Subcutaneous adipose tissue (tissue), 4 donors: ENCODE results near the gene AKIRIN2. TPM values are rescaled to one million over a fixed set of nuclear protein-coding genes. Genes with fewer than 3 reads are reported as not detected.

Source experiments
- CTCF ChIP-seq: fragments of 450-650 bp; IDR thresholded peaks from one replicate; pipeline ENCODE4 v1.5.1; 2016; ENCODE audit warnings: low read depth, mild to moderate bottlenecking, control low read depth, antibody characterized with exemption, moderate library complexity
- small RNA-seq: library from RNA; depleted of rRNA; stranded (forward); fragments of <200 nt; gene quantifications from one replicate; pipeline ENCODE3, GENCODE V24; 2016
- total RNA-seq, 4 donors: library from RNA; depleted of rRNA; stranded (reverse); fragments of >200 nt; gene quantifications; one replicate each; pipeline ENCODE4 v1.1.0, GENCODE V29; 2016

The AKIRIN2 gene
- total RNA-seq, 4 donors from 2014 or later: 19.0 to 39.3 (median 24.0) TPM

GRCh38 chr6:87636315-87636714 is 65.7 kb downstream of the AKIRIN2 start:
- no peak for TF ChIP-seq CTCF

- TF ChIP-seq CTCF: no peak
Observed at GRCh38 chr6:87633851-87634250, 68.2 kb downstream of the AKIRIN2 start.

- no peak for TF ChIP-seq CTCF
Observed at GRCh38 chr6:87630746-87631145, 71.3 kb downstream of the AKIRIN2 start.

- TF ChIP-seq CTCF: no peak
Observed at GRCh38 chr6:87628881-87629280, 73.2 kb downstream of the AKIRIN2 start.

- TF ChIP-seq CTCF: no peak
Observed at GRCh38 chr6:87628424-87628823, 73.6 kb downstream of the AKIRIN2 start.

Small RNAs within 50 kb of the gene (small RNA-seq; reads per million reads assigned to genes)
- gene RF01210: not detected

Other genes with a start within 250 kb of the AKIRIN2 start
- gene SLC35A1, start 229.3 kb downstream of the AKIRIN2 start, total RNA-seq: 10 to 100 TPM; 12.1 to 23.6 (median 20.2) TPM
- gene RARS2, start 112.2 kb downstream of the AKIRIN2 start, total RNA-seq: 10 to 100 TPM; 32.1 to 49.2 (median 34.4) TPM
- gene ORC3, start 112.1 kb downstream of the AKIRIN2 start, total RNA-seq: 10 to 100 TPM; 20.7 to 30.3 (median 24.5) TPM